ENCODE measurements around the gene ELP4. TPM values are rescaled to one million over a fixed set of nuclear protein-coding genes. Genes with fewer than 3 reads are reported as not detected.

Gene ELP4
- total RNA-seq, 1 experiment from 2014 or later = 15.2 TPM

GRCh38 chr11:31817621-31818424, 308.3 kb downstream of the ELP4 start:
- Histone ChIP-seq H3K27me3 (ENCODE audit: insufficient read depth, low read length) (peaks cover 95% of the 10 kb centered on the region), H3T11ph (ENCODE audit: low read length) (no peak overlapping the region), H3K4ac (ENCODE audit: low read depth, low read length) (no peak overlapping the region), H4K91ac (ENCODE audit: insufficient read length, low read depth, low read length) (no peak overlapping the region), H2BK5ac (ENCODE audit: insufficient read length, low read length) (no peak overlapping the region), H2BK15ac (ENCODE audit: low read depth, low read length) (no peak overlapping the region), H3K79me1 (ENCODE audit: insufficient read depth, low read depth, low read length, poor library complexity, severe bottlenecking) (no peaks in the 10 kb centered on the region), H3K27ac (ENCODE audit: insufficient read length, low read depth, low read length) (no peak overlapping the region), H2BK20ac (ENCODE audit: low read depth, low read length, poor library complexity, severe bottlenecking) (no peak overlapping the region), H4K5ac (ENCODE audit: insufficient read length, low read depth, low read length) (no peak overlapping the region), H3K9me3 (ENCODE audit: control insufficient read depth, low read depth, low read length) (no peaks in the 10 kb centered on the region), H3K79me2 (ENCODE audit: insufficient read depth, low read length) (no peaks in the 10 kb centered on the region), H3K4me1 (ENCODE audit: insufficient read depth, low read length) (no peaks in the 10 kb centered on the region; the same call in 1 of the 2 replicates), H3K4me2 (ENCODE audit: insufficient read depth, insufficient read length, low read length) (peak overlapping the region; percentile 69), H2AFZ (ENCODE audit: low read length) (no peak overlapping the region), H4K20me1 (ENCODE audit: control insufficient read depth, insufficient read depth, insufficient read length) (peaks cover under 1% of the 10 kb centered on the region), H3K9ac (ENCODE audit: extremely low read depth, insufficient read length, low read length) (no peak overlapping the region), H3K14ac (ENCODE audit: insufficient read depth, low read length) (no peak overlapping the region), H3K18ac (ENCODE audit: insufficient read length, low read depth, low read length) (no peak overlapping the region), H2BK12ac (ENCODE audit: insufficient read length, low read depth, low read length) (no peak overlapping the region), H3K56ac (ENCODE audit: insufficient read length, low read depth, low read length) (no peak overlapping the region), H4K8ac (replicated peaks; ENCODE audit: insufficient read length, low read depth, low read length) (no peak overlapping the region), H2BK120ac (ENCODE audit: low read depth, low read length, poor library complexity, severe bottlenecking) (no peak overlapping the region), H2AK5ac (ENCODE audit: insufficient read length, low read length) (no peak overlapping the region), H3K23me2 (ENCODE audit: insufficient read length, low read depth, low read length, poor library complexity, severe bottlenecking) (peaks cover 28% of the 10 kb centered on the region), H3K23ac (ENCODE audit: insufficient read length, low read depth, low read length) (no peak overlapping the region)
- TF ChIP-seq CTCF (conservative IDR thresholded peaks at IDR 0.05) = no peak
- no CpG with 5 or more reads among the region's 58 CpGs for WGBS (ENCODE audit: extremely low coverage, insufficient read length, low lambda C conversion rate)
- H3K27ac Mint-ChIP-seq = no peak overlapping the region
- H3K4me3 Mint-ChIP-seq = peak overlapping the region; percentile 36 to 80
- peak; percentile 78 for DNase-seq
- H3K36me3 Mint-ChIP-seq (ENCODE audit: insufficient read depth in 1 of 3, low read depth in 3 of 3) = no peaks in the 10 kb centered on the region; a peak in 1 of 7 replicates
- H3K4me1 Mint-ChIP-seq = peaks cover 35 to 67% of the 10 kb centered on the region in 2 experiments
- H3K27me3 Mint-ChIP-seq (ENCODE audit: low read depth) = peaks cover 100% of the 10 kb centered on the region
- H3K9me3 Mint-ChIP-seq = peaks cover 0 to 8% of the 10 kb centered on the region in 2 experiments; a peak in 2 of 5 replicates

All from H9 (cell line).